NCI-H526 (cell line): ENCODE measurements around the gene IL16.

Experiments used
- DNase-seq, 2 experiments: peaks; one replicate each; lab custom pipeline; 2025; lab: John Stamatoyannopoulos, UW

Gene IL16

DNA sequence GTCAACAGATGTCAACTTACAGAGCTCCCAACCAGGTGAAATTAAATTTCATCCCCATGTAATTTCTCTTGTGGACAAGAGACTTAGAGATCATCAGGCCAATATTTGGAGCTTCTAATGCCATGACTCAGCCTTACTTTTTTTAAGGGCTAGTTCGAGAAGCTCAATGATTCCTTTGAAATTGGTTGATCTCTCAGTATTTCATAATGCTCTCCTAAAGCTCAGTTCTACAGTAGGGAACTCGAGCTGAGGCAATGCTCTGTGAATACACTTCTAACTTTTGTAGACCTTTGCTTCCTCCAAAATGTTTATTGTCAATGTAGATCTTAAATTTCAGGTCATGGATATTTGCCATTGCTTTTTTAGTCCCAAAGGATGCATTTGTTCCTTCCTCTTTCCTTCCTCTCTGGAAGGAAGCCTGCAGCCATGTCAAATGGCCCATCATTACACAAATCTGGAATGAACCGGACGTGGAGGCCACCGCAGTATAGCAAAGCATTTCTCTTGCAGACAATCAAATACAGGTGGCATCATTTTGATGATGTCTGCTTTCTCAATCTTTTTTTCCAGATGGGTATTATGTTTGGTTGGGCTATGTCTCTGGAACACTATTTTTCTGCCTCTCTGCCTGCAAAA lies 98.9 kb downstream of the IL16 start:
- no peak for DNase-seq

- no peak for DNase-seq
Observed at GRCh38 chr15:81296186-81296585, 99.5 kb downstream of the IL16 start.

GRCh38 chr15:81296673-81297072 lies 100.0 kb downstream of the IL16 start:
- no peak for DNase-seq

GRCh38 chr15:81297147-81297572 lies 100.5 kb downstream of the IL16 start:
- no peak for DNase-seq

- no peak for DNase-seq
Observed at GRCh38 chr15:81297603-81298575, 101.2 kb downstream of the IL16 start.

- no peak for DNase-seq
Observed at GRCh38 chr15:81298611-81299010, 101.9 kb downstream of the IL16 start.

- no peak for DNase-seq
Observed at GRCh38 chr15:81299156-81299555, 102.5 kb downstream of the IL16 start.

- no peak for DNase-seq
Observed at GRCh38 chr15:81299630-81300273, 103.1 kb downstream of the IL16 start.

GRCh38 chr15:81301385-81301784 lies 104.7 kb downstream of the IL16 start:
- no peak for DNase-seq

GRCh38 chr15:81301815-81302399 lies 105.2 kb downstream of the IL16 start:
- no peak for DNase-seq

- DNase-seq = no peak
Observed at GRCh38 chr15:81302701-81303109, 106.0 kb downstream of the IL16 start.

DNA sequence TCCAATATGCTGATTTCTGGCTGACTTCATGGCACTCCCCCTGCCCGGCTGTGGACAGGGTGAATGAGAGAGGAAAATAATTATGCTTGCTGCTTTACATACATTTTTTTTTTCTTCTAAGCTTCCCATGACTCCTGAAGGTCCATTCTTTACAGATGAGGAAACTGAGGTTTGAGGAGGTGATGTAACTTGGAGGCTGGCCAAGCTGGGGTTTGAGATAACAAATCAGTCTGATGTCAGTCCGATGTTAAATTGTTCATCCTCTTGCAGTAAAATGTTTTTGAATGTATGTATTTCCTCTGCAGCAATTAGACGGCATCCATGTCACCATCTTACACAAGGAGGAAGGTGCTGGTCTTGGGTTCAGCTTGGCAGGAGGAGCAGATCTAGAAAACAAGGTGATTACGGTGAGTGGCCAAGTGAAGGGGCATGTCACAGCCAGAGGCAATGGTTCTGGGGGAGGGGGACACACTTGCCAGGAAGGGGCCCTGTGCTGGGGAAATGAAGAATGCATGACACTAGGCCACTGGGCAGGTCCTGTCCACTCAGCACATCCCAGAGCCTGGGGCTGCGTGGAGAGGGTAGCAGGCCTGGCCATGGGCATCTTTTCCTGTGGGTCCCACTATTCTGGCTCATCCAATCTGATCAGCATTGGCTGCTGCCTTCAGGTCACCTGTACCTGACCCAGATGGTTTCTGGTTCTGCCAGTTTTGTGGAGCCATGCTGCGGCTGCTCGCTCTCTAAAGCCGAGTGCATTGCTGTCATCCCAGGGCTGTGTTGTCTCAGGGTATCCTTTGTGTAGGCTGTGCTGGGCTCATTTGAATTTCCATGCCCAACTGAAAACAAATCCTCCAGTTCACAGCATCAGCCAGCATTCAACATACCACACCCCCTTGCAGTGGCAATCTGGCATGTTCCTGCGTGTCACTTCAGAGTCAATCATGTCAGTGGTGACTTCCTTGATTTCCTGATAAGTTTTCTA lies 106.9 kb downstream of the IL16 start:
- DNase-seq = peak; percentile 65 to 84

GRCh38 chr15:81304226-81304625 lies 107.5 kb downstream of the IL16 start:
- no peak for DNase-seq

- no peak for DNase-seq
Observed at GRCh38 chr15:81308260-81308659, 111.6 kb downstream of the IL16 start.

DNA sequence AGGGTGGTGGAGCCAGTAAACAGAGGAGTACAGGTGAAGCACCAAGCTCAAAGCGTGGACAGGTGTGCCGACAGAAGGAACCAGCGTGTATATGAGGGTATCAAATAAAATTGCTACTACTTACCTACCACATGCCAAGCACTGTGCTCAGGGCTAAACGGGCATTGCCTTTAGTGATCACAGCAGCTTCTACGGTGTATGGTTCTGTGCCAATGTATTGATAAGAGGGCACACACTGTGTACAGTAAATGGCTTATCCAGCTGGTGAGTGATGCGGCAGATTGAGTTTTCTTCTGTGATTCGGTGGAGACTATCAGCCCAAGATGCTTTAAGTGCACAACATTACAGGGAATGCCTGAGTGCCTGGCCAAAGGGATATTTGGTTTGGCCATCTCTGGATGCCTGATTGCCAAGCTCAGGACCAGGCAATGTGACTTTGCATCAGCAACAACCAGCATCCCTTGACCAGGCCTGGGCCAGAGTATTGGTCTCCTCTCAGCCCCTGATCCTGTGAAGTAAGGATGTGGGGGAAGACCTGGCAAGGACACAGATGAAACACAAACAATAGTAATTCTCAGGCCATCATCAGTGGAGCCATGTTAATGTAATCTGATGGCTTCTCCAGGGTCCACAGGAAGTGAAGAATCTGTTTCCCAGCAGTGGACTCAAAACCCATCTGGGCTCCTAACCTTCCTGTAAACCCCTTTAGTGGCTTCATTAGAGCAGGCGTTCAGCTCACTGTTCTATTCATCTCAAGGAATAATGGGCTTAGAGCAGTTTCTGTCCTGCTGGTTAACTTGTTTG lies 113.2 kb downstream of the IL16 start:
- DNase-seq = no peak

GRCh38 chr15:81310480-81310879 lies 113.8 kb downstream of the IL16 start:
- no peak for DNase-seq

- no peak for DNase-seq
Observed at GRCh38 chr15:81311752-81312464, 115.2 kb downstream of the IL16 start.

GRCh38 chr15:81312790-81313543 lies 116.3 kb downstream of the IL16 start:
- DNase-seq = no peak

DNA sequence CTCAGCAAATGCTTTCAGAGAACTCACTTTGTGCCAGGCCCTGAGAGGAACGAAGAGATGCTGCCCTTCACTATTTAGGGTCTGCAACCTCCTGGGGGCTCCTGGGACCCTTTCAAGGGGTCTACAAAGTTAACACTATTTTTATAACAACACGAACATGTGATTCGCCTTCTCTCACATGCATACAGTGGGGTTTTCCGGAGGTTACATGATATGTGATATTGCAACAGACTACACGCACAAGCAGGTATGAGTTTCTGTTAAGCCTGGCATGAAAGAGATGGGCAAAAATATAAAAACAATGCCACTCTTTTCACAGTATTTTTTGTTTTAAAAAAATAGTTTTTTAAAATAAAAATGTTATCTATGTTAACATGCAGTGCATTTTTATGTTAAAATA lies 117.0 kb downstream of the IL16 start:
- DNase-seq = no peak
